ENCODE measurements around the gene IGFALS. TPM values are rescaled to one million over a fixed set of nuclear protein-coding genes. Genes with fewer than 3 reads are reported as not detected.

IGFALS gene
- total and polyA plus RNA-seq, 2 experiments from 2014 or later, result 0.16 TPM; not detected in 1

DNA sequence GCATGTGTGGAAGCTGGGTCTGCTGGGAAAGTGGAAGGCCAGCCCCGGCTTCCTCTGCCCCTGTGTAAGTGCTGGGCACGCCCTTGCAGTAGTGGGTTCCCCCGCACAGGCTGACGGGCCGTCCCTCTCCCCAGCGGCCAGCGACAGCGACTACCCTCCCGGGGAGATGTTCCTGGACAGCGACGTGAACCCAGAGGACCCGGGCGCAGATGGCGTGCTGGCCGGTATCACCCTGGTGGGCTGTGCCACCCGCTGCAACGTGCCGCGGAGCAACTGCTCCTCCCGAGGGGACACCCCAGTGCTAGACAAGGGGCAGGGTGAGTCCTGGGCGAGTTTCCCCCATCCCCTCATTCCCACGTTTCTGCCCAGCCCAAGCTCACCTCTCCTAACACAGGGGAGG, 27.7 kb downstream of the IGFALS start:
- Histone ChIP-seq H3K4me3 (no peak overlapping the region), H3K4me2 (no peak overlapping the region), H4K20me1 (replicated peaks; ENCODE audit: insufficient read depth) (no peaks in the 10 kb centered on the region; the same call in 1 of the 2 replicates), H3K36me3 (ENCODE audit: insufficient read depth) (no peaks in the 10 kb centered on the region), H3F3A (replicated peaks; ENCODE audit: low read depth) (peaks cover 8% of the 10 kb centered on the region; the same call in 1 of the 2 replicates), H3K4me1 (ENCODE audit: insufficient read depth) (peaks cover 4% of the 10 kb centered on the region), H3K27me3 (ENCODE audit: insufficient read depth) (no peaks in the 10 kb centered on the region), H3K27ac (ENCODE audit: low read depth) (no peak overlapping the region), H2AFZ (no peak overlapping the region), H3K9me2 (ENCODE audit: insufficient read depth) (no peaks in the 10 kb centered on the region), H3K79me2 (replicated peaks; ENCODE audit: insufficient read depth) (no peaks in the 10 kb centered on the region)
- peaks cover 18% of the 10 kb centered on the region; the same call in 2 of the 3 replicates for H3K36me3 Mint-ChIP-seq (ENCODE audit: low read depth)
- H3K4me3 Mint-ChIP-seq, result no peak overlapping the region
- no peak overlapping the region for H3K27ac Mint-ChIP-seq
- no peak for DNase-seq (ENCODE audit: low spot score)
- H3K27me3 Mint-ChIP-seq (ENCODE audit: insufficient read depth, low read depth, poor library complexity), result peaks cover 18% of the 10 kb centered on the region
- H3K4me1 Mint-ChIP-seq, result peaks cover 5% of the 10 kb centered on the region
- H3K9me3 Mint-ChIP-seq, result no peaks in the 10 kb centered on the region
- TF ChIP-seq JUNB (IDR thresholded peaks at IDR 0.05; ENCODE audit: unreplicated experiment), result no peak
- TF ChIP-seq, protein P1, sequence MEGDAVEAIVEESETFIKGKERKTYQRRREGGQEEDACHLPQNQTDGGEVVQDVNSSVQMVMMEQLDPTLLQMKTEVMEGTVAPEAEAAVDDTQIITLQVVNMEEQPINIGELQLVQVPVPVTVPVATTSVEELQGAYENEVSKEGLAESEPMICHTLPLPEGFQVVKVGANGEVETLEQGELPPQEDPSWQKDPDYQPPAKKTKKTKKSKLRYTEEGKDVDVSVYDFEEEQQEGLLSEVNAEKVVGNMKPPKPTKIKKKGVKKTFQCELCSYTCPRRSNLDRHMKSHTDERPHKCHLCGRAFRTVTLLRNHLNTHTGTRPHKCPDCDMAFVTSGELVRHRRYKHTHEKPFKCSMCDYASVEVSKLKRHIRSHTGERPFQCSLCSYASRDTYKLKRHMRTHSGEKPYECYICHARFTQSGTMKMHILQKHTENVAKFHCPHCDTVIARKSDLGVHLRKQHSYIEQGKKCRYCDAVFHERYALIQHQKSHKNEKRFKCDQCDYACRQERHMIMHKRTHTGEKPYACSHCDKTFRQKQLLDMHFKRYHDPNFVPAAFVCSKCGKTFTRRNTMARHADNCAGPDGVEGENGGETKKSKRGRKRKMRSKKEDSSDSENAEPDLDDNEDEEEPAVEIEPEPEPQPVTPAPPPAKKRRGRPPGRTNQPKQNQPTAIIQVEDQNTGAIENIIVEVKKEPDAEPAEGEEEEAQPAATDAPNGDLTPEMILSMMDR (conservative IDR thresholded peaks at IDR 0.05; ENCODE audit: low read depth in 2 of 2), result no peak
- TF ChIP-seq ETS1 (IDR thresholded peaks at IDR 0.05), result no peak
- TF ChIP-seq, protein P2, sequence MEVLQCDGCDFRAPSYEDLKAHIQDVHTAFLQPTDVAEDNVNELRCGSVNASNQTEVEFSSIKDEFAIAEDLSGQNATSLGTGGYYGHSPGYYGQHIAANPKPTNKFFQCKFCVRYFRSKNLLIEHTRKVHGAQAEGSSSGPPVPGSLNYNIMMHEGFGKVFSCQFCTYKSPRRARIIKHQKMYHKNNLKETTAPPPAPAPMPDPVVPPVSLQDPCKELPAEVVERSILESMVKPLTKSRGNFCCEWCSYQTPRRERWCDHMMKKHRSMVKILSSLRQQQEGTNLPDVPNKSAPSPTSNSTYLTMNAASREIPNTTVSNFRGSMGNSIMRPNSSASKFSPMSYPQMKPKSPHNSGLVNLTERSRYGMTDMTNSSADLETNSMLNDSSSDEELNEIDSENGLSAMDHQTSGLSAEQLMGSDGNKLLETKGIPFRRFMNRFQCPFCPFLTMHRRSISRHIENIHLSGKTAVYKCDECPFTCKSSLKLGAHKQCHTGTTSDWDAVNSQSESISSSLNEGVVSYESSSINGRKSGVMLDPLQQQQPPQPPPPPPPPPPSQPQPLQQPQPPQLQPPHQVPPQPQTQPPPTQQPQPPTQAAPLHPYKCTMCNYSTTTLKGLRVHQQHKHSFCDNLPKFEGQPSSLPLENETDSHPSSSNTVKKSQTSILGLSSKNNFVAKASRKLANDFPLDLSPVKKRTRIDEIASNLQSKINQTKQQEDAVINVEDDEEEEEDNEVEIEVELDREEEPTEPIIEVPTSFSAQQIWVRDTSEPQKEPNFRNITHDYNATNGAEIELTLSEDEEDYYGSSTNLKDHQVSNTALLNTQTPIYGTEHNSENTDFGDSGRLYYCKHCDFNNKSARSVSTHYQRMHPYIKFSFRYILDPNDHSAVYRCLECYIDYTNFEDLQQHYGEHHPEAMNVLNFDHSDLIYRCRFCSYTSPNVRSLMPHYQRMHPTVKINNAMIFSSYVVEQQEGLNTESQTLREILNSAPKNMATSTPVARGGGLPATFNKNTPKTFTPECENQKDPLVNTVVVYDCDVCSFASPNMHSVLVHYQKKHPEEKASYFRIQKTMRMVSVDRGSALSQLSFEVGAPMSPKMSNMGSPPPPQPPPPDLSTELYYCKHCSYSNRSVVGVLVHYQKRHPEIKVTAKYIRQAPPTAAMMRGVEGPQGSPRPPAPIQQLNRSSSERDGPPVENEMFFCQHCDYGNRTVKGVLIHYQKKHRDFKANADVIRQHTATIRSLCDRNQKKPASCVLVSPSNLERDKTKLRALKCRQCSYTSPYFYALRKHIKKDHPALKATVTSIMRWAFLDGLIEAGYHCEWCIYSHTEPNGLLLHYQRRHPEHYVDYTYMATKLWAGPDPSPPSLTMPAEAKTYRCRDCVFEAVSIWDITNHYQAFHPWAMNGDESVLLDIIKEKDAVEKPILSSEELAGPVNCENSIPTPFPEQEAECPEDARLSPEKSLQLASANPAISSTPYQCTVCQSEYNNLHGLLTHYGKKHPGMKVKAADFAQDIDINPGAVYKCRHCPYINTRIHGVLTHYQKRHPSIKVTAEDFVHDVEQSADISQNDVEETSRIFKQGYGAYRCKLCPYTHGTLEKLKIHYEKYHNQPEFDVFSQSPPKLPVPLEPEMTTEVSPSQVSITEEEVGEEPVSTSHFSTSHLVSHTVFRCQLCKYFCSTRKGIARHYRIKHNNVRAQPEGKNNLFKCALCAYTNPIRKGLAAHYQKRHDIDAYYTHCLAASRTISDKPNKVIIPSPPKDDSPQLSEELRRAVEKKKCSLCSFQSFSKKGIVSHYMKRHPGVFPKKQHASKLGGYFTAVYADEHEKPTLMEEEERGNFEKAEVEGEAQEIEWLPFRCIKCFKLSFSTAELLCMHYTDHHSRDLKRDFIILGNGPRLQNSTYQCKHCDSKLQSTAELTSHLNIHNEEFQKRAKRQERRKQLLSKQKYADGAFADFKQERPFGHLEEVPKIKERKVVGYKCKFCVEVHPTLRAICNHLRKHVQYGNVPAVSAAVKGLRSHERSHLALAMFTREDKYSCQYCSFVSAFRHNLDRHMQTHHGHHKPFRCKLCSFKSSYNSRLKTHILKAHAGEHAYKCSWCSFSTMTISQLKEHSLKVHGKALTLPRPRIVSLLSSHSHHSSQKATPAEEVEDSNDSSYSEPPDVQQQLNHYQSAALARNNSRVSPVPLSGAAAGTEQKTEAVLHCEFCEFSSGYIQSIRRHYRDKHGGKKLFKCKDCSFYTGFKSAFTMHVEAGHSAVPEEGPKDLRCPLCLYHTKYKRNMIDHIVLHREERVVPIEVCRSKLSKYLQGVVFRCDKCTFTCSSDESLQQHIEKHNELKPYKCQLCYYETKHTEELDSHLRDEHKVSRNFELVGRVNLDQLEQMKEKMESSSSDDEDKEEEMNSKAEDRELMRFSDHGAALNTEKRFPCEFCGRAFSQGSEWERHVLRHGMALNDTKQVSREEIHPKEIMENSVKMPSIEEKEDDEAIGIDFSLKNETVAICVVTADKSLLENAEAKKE (CRISPR knock-in tag; IDR thresholded peaks at IDR 0.05), result no peak
- no peak for TF ChIP-seq EZH2 (IDR thresholded peaks at IDR 0.05; ENCODE audit: low read depth, unreplicated experiment)
- no peak for TF ChIP-seq NANOG (IDR thresholded peaks at IDR 0.05; ENCODE audit: borderline replicate concordance)
- TF ChIP-seq ZNF331 (CRISPR knock-in tag; IDR thresholded peaks at IDR 0.05; ENCODE audit: low read depth), result no peak
- TF ChIP-seq, protein P3, sequence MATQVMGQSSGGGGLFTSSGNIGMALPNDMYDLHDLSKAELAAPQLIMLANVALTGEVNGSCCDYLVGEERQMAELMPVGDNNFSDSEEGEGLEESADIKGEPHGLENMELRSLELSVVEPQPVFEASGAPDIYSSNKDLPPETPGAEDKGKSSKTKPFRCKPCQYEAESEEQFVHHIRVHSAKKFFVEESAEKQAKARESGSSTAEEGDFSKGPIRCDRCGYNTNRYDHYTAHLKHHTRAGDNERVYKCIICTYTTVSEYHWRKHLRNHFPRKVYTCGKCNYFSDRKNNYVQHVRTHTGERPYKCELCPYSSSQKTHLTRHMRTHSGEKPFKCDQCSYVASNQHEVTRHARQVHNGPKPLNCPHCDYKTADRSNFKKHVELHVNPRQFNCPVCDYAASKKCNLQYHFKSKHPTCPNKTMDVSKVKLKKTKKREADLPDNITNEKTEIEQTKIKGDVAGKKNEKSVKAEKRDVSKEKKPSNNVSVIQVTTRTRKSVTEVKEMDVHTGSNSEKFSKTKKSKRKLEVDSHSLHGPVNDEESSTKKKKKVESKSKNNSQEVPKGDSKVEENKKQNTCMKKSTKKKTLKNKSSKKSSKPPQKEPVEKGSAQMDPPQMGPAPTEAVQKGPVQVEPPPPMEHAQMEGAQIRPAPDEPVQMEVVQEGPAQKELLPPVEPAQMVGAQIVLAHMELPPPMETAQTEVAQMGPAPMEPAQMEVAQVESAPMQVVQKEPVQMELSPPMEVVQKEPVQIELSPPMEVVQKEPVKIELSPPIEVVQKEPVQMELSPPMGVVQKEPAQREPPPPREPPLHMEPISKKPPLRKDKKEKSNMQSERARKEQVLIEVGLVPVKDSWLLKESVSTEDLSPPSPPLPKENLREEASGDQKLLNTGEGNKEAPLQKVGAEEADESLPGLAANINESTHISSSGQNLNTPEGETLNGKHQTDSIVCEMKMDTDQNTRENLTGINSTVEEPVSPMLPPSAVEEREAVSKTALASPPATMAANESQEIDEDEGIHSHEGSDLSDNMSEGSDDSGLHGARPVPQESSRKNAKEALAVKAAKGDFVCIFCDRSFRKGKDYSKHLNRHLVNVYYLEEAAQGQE (IDR thresholded peaks at IDR 0.05; ENCODE audit: unreplicated experiment), result no peak
- TF ChIP-seq STAT1 (IDR thresholded peaks at IDR 0.05; ENCODE audit: unreplicated experiment), result no peak
- TF ChIP-seq CREB1 (CRISPR knock-in tag; IDR thresholded peaks at IDR 0.05; ENCODE audit: low read depth), result no peak
- no peak for TF ChIP-seq POLR2AphosphoS5 (IDR thresholded peaks at IDR 0.05; ENCODE audit: low read depth)
- TF ChIP-seq EZH2phosphoT487 (IDR thresholded peaks at IDR 0.05; ENCODE audit: unreplicated experiment), result no peak
- no peak for TF ChIP-seq ZNF114 (CRISPR knock-in tag; IDR thresholded peaks at IDR 0.05)
- no peak for ATAC-seq

Measured in GM23338 (cell line).